Activated CD4-positive, alpha-beta memory T cell treated with anti-CD3 and anti-CD28 coated beads, Interleukin-2, amount 10 ng/mL, durations not matched to agents 7 days and 5 days (primary cell): ENCODE results near the gene PRKG1. TPM values are rescaled to one million over a fixed set of nuclear protein-coding genes. Genes with fewer than 3 reads are reported as not detected.
"Not testable (repeated sequence)": the region's sequence is repeated elsewhere in the genome, so short reads cannot be mapped to it uniquely, and the experiment has no call there.

ENCODE experiments used
- CTCF ChIA-PET: fragments of 350-600 bp; sonication (Branson Sonifier 250); formaldehyde crosslinking; loops from one replicate; lab custom pipeline; 2021; ENCODE audit warnings: antibody characterized with exemption, inconsistent platforms; lab: Charles Lee
- POLR2A ChIA-PET: fragments of 350-600 bp; sonication (Branson Sonifier 250); formaldehyde crosslinking; loops from one replicate; lab custom pipeline; 2021; ENCODE audit warnings: antibody characterized with exemption; lab: Charles Lee
- DNase-seq: peaks from one replicate; pipeline ENCODE4 v3.0.0-alpha.2; 2020
- H3K27ac Mint-ChIP-seq: one replicate; pipeline ENCODE4 v1.8.0; 2021; ENCODE audit warnings: mild to moderate bottlenecking, mixed read lengths
- H3K27me3 Mint-ChIP-seq: one replicate; pipeline ENCODE4 v1.8.0; 2021; ENCODE audit warnings: mixed read lengths
- H3K36me3 Mint-ChIP-seq: one replicate; pipeline ENCODE4 v1.8.0; 2021; ENCODE audit warnings: low read depth, mixed read lengths
- H3K4me1 Mint-ChIP-seq: one replicate; pipeline ENCODE4 v1.8.0; 2021; ENCODE audit warnings: mixed read lengths
- H3K4me3 Mint-ChIP-seq: one replicate; pipeline ENCODE4 v1.8.0; 2021; ENCODE audit warnings: mild to moderate bottlenecking, mixed read lengths
- H3K9me3 Mint-ChIP-seq: one replicate; pipeline ENCODE4 v1.8.0; 2021; ENCODE audit warnings: mixed read lengths
- total RNA-seq, 2 experiments: library from RNA; stranded (reverse); gene quantifications; one replicate each; pipeline ENCODE4 v1.2.3, GENCODE V29; 2021

PRKG1 gene
- total RNA-seq, 2 experiments from 2014 or later, result not detected

GRCh38 chr10:51206500-51206899, 132.2 kb downstream of the PRKG1 start:
- Mint-ChIP-seq H3K36me3 (no peaks in the 10 kb centered on the region), H3K27me3 (no peaks in the 10 kb centered on the region), H3K4me3 (no peak overlapping the region), H3K4me1 (no peaks in the 10 kb centered on the region), H3K9me3 (no peaks in the 10 kb centered on the region), H3K27ac (no peak overlapping the region)
- no peak for DNase-seq
- ChIA-PET POLR2A (no interaction called here), CTCF (interaction anchor here (0.7 kb wide), 2 partner anchors 83 to 1517 kb away, joined by 3 read pairs; no protein-coding TSS in a partner anchor)

GRCh38 chr10:51212937-51213336, 138.7 kb downstream of the PRKG1 start:
- H3K36me3 Mint-ChIP-seq, H3K27me3 Mint-ChIP-seq, DNase-seq, H3K4me3 Mint-ChIP-seq, H3K27ac Mint-ChIP-seq, CTCF ChIA-PET, H3K4me1 Mint-ChIP-seq, H3K9me3 Mint-ChIP-seq, POLR2A ChIA-PET: not testable (repeated sequence)

GRCh38 chr10:51214207-51215196, 140.2 kb downstream of the PRKG1 start:
- ChIA-PET CTCF (no interaction called here), POLR2A (no interaction called here)
- Mint-ChIP-seq H3K4me1 (no peaks in the 10 kb centered on the region), H3K9me3 (no peaks in the 10 kb centered on the region), H3K4me3 (no peak overlapping the region), H3K36me3 (no peaks in the 10 kb centered on the region), H3K27me3 (no peaks in the 10 kb centered on the region), H3K27ac (no peak overlapping the region)
- DNase-seq, result no peak

DNA sequence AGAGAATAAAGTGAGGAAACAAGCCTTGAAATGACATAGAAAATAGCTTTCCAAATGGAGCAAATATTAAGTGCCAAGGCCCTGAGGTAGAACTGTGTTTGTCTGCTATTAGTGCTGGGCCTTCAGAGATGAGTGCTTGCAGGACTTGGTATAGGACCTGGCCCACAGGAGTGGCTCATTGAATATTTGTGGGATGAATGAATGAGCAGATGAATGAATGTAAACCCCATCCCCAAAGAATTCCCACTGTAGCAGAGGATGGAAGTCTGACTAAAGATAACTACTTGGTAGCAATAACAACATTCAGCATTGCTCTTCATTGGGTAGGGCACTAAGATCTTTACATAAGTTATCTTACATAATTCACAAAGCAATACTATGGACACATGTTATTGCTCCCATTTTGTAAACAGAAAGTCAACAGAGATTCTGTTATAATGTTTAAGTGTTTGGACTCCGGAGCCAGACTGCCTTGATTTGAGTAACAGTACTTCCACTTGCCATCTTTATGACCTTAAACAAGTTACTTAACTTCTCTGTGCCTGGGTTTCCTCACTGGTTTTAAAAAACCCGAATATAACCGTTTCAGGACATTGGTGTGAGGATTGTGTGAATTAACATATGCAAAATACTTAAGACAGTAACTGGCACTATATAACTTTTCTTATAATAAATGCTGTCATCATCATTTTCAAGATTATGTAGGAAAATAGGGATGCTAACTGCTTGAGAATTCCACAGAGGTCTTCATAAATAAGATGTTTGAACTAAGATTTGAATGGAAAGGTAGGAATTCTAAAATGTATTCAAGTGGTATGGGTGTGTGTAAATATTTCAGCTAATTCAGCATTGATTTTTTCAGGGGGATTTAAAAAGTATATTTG, 141.9 kb downstream of the PRKG1 start:
- ChIA-PET POLR2A (no interaction called here), CTCF (no interaction called here)
- Mint-ChIP-seq H3K4me3 (no peak overlapping the region), H3K27ac (no peak overlapping the region), H3K9me3 (no peaks in the 10 kb centered on the region), H3K36me3 (no peaks in the 10 kb centered on the region), H3K27me3 (no peaks in the 10 kb centered on the region), H3K4me1 (no peaks in the 10 kb centered on the region)
- DNase-seq, result no peak

GRCh38 chr10:51217505-51217904, 143.2 kb downstream of the PRKG1 start:
- H3K9me3 Mint-ChIP-seq, result no peaks in the 10 kb centered on the region
- H3K36me3 Mint-ChIP-seq, result no peaks in the 10 kb centered on the region
- H3K27me3 Mint-ChIP-seq, result no peaks in the 10 kb centered on the region
- no peak overlapping the region for H3K27ac Mint-ChIP-seq
- ChIA-PET CTCF (no interaction called here), POLR2A (no interaction called here)
- H3K4me3 Mint-ChIP-seq, result no peak overlapping the region
- H3K4me1 Mint-ChIP-seq, result no peaks in the 10 kb centered on the region
- no peak for DNase-seq

DNA sequence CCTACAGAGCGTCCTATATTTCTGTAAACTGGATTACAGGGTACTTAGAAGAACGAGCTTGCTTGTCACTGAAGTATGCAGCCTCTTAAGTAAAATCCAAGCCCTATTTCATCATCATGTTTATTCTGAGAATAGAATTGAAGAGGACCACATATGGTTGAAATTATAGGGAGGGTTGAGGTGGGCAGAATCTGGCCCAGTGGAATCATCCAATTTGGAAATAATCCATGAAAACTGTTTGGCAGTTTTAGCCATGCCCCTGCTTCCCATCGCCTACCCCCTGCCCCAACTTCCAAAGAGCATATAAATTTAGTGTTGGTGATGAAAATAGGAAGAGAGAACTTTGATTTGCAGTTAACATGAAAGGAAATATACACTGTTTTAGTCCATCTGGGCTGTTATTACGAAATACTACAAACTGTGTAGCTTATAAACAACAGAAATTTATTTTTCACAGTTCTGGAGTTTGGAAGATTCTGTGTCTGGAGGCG, 150.4 kb downstream of the PRKG1 start:
- ChIA-PET POLR2A (no interaction called here), CTCF (no interaction called here)
- Mint-ChIP-seq H3K27ac (no peak overlapping the region), H3K4me3 (no peak overlapping the region), H3K4me1 (no peaks in the 10 kb centered on the region), H3K27me3 (no peaks in the 10 kb centered on the region), H3K9me3 (no peaks in the 10 kb centered on the region), H3K36me3 (no peaks in the 10 kb centered on the region)
- DNase-seq, result no peak

GRCh38 chr10:51227897-51228713, 153.8 kb downstream of the PRKG1 start:
- Mint-ChIP-seq H3K36me3 (no peaks in the 10 kb centered on the region), H3K4me3 (no peak overlapping the region), H3K4me1 (no peaks in the 10 kb centered on the region), H3K27ac (no peak overlapping the region), H3K9me3 (no peaks in the 10 kb centered on the region), H3K27me3 (no peaks in the 10 kb centered on the region)
- POLR2A ChIA-PET, result no interaction called here
- CTCF ChIA-PET, result no interaction called here
- no peak for DNase-seq

DNA sequence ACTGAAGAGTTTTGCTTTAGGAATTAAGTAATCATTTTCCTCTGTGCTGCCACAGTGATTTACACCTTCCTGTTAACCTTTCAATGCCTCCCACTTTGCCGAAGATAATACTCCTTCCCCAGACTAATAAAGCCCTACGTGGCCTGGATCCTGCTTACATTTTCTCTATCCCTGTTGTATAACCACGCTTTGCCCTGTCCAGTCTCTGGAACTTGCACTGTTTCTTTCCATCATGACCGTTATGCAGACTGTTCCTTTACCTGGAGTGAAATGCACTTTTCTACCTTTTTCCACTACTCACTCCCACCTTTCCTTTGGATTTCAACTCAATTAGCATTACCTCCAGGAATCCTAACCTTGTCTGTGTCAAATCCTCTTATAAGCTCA, 154.4 kb downstream of the PRKG1 start:
- ChIA-PET CTCF (no interaction called here), POLR2A (no interaction called here)
- no peaks in the 10 kb centered on the region for H3K36me3 Mint-ChIP-seq
- no peaks in the 10 kb centered on the region for H3K4me1 Mint-ChIP-seq
- no peaks in the 10 kb centered on the region for H3K9me3 Mint-ChIP-seq
- DNase-seq, result no peak
- H3K27me3 Mint-ChIP-seq, result no peaks in the 10 kb centered on the region
- H3K27ac Mint-ChIP-seq, result no peak overlapping the region
- H3K4me3 Mint-ChIP-seq, result no peak overlapping the region

GRCh38 chr10:51230887-51231585, 156.7 kb downstream of the PRKG1 start:
- no peak overlapping the region for H3K4me3 Mint-ChIP-seq
- no peaks in the 10 kb centered on the region for H3K9me3 Mint-ChIP-seq
- no peak overlapping the region for H3K27ac Mint-ChIP-seq
- H3K4me1 Mint-ChIP-seq, result no peaks in the 10 kb centered on the region
- ChIA-PET POLR2A (no interaction called here), CTCF (no interaction called here)
- no peaks in the 10 kb centered on the region for H3K27me3 Mint-ChIP-seq
- H3K36me3 Mint-ChIP-seq, result no peaks in the 10 kb centered on the region
- DNase-seq, result no peak

GRCh38 chr10:51231754-51232153, 157.5 kb downstream of the PRKG1 start:
- Mint-ChIP-seq H3K9me3 (no peaks in the 10 kb centered on the region), H3K4me3 (no peak overlapping the region), H3K4me1 (no peaks in the 10 kb centered on the region), H3K27me3 (no peaks in the 10 kb centered on the region), H3K27ac (no peak overlapping the region), H3K36me3 (no peaks in the 10 kb centered on the region)
- no peak for DNase-seq
- POLR2A ChIA-PET, result no interaction called here
- CTCF ChIA-PET, result no interaction called here

DNA sequence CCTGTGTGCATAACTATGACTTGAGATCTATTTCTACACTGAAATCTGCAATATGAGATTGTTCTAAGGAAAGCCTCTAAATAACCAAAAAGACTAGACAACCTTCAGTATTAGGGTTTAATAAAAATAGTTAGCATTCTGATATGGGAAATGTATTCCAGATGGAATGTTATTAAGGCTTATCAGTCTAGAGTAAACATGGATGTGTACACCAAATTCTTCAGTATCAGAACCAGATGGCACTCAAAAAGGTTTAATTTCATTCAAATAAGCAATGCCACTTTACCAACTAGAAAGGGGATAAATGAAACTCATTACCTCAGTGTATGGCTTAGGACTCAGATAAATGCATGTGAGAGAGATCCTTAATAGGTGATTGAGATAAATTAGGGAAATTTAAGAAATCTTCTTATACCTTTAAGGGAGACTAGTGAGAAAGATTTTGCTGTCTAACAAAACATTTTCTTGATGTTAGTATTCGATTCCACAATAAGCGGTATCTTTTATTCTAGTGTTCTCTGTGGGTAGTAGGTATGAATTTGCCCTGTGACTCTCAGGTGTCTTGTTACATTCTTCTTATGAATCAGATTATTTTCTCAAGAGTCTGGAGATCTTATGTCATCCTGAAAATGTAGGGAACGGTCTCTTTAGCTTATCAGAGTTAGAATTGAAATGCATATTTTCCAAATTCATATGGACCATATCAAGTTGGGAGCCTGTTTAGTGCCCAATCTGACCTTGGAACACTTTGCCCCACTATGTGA, 159.2 kb downstream of the PRKG1 start:
- no peak for DNase-seq
- Mint-ChIP-seq H3K27ac (no peak overlapping the region), H3K4me1 (no peaks in the 10 kb centered on the region), H3K4me3 (no peak overlapping the region), H3K36me3 (no peaks in the 10 kb centered on the region), H3K9me3 (no peaks in the 10 kb centered on the region), H3K27me3 (no peaks in the 10 kb centered on the region)
- POLR2A ChIA-PET, result no interaction called here
- CTCF ChIA-PET, result no interaction called here

- H3K9me3 Mint-ChIP-seq, result no peaks in the 10 kb centered on the region
- H3K36me3 Mint-ChIP-seq, result no peaks in the 10 kb centered on the region
- no peak overlapping the region for H3K4me3 Mint-ChIP-seq
- no peak for DNase-seq
- ChIA-PET POLR2A (no interaction called here), CTCF (no interaction called here)
- no peaks in the 10 kb centered on the region for H3K4me1 Mint-ChIP-seq
- no peak overlapping the region for H3K27ac Mint-ChIP-seq
- H3K27me3 Mint-ChIP-seq, result no peaks in the 10 kb centered on the region
Observed at GRCh38 chr10:51235865-51236264, 161.6 kb downstream of the PRKG1 start.
